IMR-90 (cell line): Measurements from ENCODE around the gene GRID1. TPM values are rescaled to one million over a fixed set of nuclear protein-coding genes. Genes with fewer than 3 reads are reported as not detected.

Experiments
- ATAC-seq: fragments of 200-7000 bp; cut with Tn5 transposase; 2 replicates; pipeline ENCODE4 v1.9.1; 2020; ENCODE audit warnings: low read depth, mild to moderate bottlenecking, moderate library complexity
- BruUV-seq: library from RNA; stranded (reverse); fragments of 400-500 nt; replicated peaks from 2 replicates; lab custom pipeline; 2021; lab: Mats Ljungman, UMichigan
- CTCF ChIA-PET: fragments of 300-600 bp; formaldehyde crosslinking; extraction: SDS; loops from one replicate; lab custom pipeline; 2021; ENCODE audit warnings: antibody characterized with exemption; lab: Yijun Ruan, JAX
- POLR2A ChIA-PET: fragments of 300-600 bp; sonication (Branson Sonifier 250); formaldehyde crosslinking; loops from one replicate; lab custom pipeline; 2022; ENCODE audit warnings: antibody characterized with exemption; ENCODE audit not compliant: unreplicated experiment; lab: Charles Lee
- DNase-seq: peaks from one replicate; pipeline ENCODE4 v3.0.0; 2013
- H2AFZ ChIP-seq: replicated peaks from 2 replicates; pipeline ENCODE3; 2013; ENCODE audit warnings: low read length, mild to moderate bottlenecking; ENCODE audit not compliant: poor library complexity
- H2AK5ac ChIP-seq: 2 replicates; pipeline ENCODE4 v1.6.1; 2013; ENCODE audit warnings: low read depth, low read length, inconsistent platforms
- H2AK9ac ChIP-seq: replicated peaks from 2 replicates; pipeline ENCODE3; 2013; ENCODE audit warnings: mild to moderate bottlenecking, low read depth, low read length, moderate library complexity; ENCODE audit not compliant: poor library complexity
- H2BK120ac ChIP-seq: 2 replicates; pipeline ENCODE4 v1.6.1; 2013; ENCODE audit warnings: low read depth, low read length, inconsistent platforms
- H2BK15ac ChIP-seq: 3 replicates; pipeline ENCODE4 v1.6.1; 2013; ENCODE audit warnings: low read depth, low read length, inconsistent platforms
- H2BK20ac ChIP-seq: 2 replicates; pipeline ENCODE4 v1.6.1; 2013; ENCODE audit warnings: low read depth, mild to moderate bottlenecking, inconsistent platforms, low read length, moderate library complexity
- H2BK5ac ChIP-seq: 2 replicates; pipeline ENCODE4 v1.6.1; 2013; ENCODE audit warnings: mild to moderate bottlenecking, low read depth, low read length, inconsistent platforms; ENCODE audit not compliant: poor library complexity, severe bottlenecking
- H3K14ac ChIP-seq: replicated peaks from 2 replicates; pipeline ENCODE4 v1.6.1; 2013; ENCODE audit warnings: low read depth, low read length, inconsistent platforms
- H3K18ac ChIP-seq: 2 replicates; pipeline ENCODE4 v1.6.1; 2013; ENCODE audit warnings: low read depth, low read length, control low read depth
- H3K23ac ChIP-seq: 2 replicates; pipeline ENCODE4 v1.6.1; 2013; ENCODE audit warnings: low read depth, low read length, inconsistent platforms
- H3K27ac ChIP-seq: 2 replicates; pipeline ENCODE4 v1.5.1; 2013; ENCODE audit warnings: mild to moderate bottlenecking, control low read depth, low read length; ENCODE audit not compliant: insufficient read depth
- H3K27me3 ChIP-seq: 2 replicates; pipeline ENCODE4 v1.6.1; 2013; ENCODE audit warnings: low read length; ENCODE audit not compliant: control insufficient read depth, insufficient read depth
- H3K36me3 ChIP-seq: 2 replicates; pipeline ENCODE4 v1.6.1; 2013; ENCODE audit warnings: low read length, mixed read lengths; ENCODE audit not compliant: control insufficient read depth, insufficient read depth
- H3K4ac ChIP-seq: 2 replicates; pipeline ENCODE4 v1.6.1; 2013; ENCODE audit warnings: low read depth, low read length, inconsistent platforms
- H3K4me1 ChIP-seq: 2 replicates; pipeline ENCODE4 v1.6.1; 2013; ENCODE audit warnings: low read length, mixed read lengths; ENCODE audit not compliant: control insufficient read depth, insufficient read depth
- H3K4me2 ChIP-seq: 2 replicates; pipeline ENCODE4 v1.6.1; 2013; ENCODE audit warnings: low read depth, mild to moderate bottlenecking, control low read depth, low read length, moderate library complexity
- H3K4me3 ChIP-seq: 2 replicates; pipeline ENCODE4 v1.5.1; 2013; ENCODE audit warnings: low read depth, mild to moderate bottlenecking, control low read depth, low read length, moderate library complexity; ENCODE audit not compliant: insufficient read depth
- H3K56ac ChIP-seq: 2 replicates; pipeline ENCODE4 v1.6.1; 2013; ENCODE audit warnings: low read length, inconsistent platforms; ENCODE audit not compliant: insufficient read depth; ENCODE audit errors: extremely low read depth
- H3K79me1 ChIP-seq, 2 experiments: 2 replicates each; pipeline ENCODE4 v1.6.1; 2013; ENCODE audit warnings: low read length in 2 of 2, inconsistent platforms in 1 of 2, low read depth in 1 of 2
- H3K9ac ChIP-seq: 2 replicates; pipeline ENCODE4 v1.6.1; 2013; ENCODE audit warnings: low read depth, low read length, control low read depth
- H3K9me1 ChIP-seq: 2 replicates; pipeline ENCODE4 v1.6.1; 2013; ENCODE audit warnings: low read length, inconsistent platforms; ENCODE audit not compliant: insufficient read depth
- H3K9me3 ChIP-seq: 2 replicates; pipeline ENCODE4 v1.6.1; 2013; ENCODE audit warnings: low read length; ENCODE audit not compliant: control insufficient read depth, insufficient read depth
- H4K20me1 ChIP-seq: 2 replicates; pipeline ENCODE4 v1.6.1; 2013; ENCODE audit warnings: low read length, inconsistent platforms; ENCODE audit not compliant: insufficient read depth
- H4K5ac ChIP-seq: 2 replicates; pipeline ENCODE4 v1.6.1; 2013; ENCODE audit warnings: mild to moderate bottlenecking, low read depth, low read length, control low read depth
- H4K8ac ChIP-seq, 2 experiments: 2 replicates each; pipeline ENCODE4 v1.6.1; 2013; ENCODE audit warnings: low read depth in 2 of 2, low read length in 2 of 2, control low read depth in 1 of 2, inconsistent platforms in 1 of 2
- H4K91ac ChIP-seq: 2 replicates; pipeline ENCODE4 v1.6.1; 2013; ENCODE audit warnings: low read depth, low read length, inconsistent platforms; ENCODE audit not compliant: insufficient read depth
- BHLHE40 ChIP-seq: fragments of 150-350 bp; IDR thresholded peaks from 2 replicates; pipeline ENCODE4 v1.6.1; 2016; ENCODE audit warnings: mild to moderate bottlenecking, low read depth, low read length
- CEBPB ChIP-seq: IDR thresholded peaks from 2 replicates; pipeline ENCODE4 v1.6.1; 2012; ENCODE audit warnings: low read depth, low read length, improper control_type of control experiment
- CHD1 ChIP-seq: IDR thresholded peaks from 2 replicates; pipeline ENCODE4 v1.6.1; 2012; ENCODE audit warnings: low read depth, low read length, improper control_type of control experiment
- FOS ChIP-seq: fragments of 150-350 bp; IDR thresholded peaks from 2 replicates; pipeline ENCODE4 v1.6.1; 2016; ENCODE audit warnings: low read depth, low read length
- MAFK ChIP-seq: IDR thresholded peaks from 2 replicates; pipeline ENCODE4 v1.6.1; 2012; ENCODE audit warnings: low read depth, low read length, improper control_type of control experiment
- MXI1 ChIP-seq: IDR thresholded peaks from 2 replicates; pipeline ENCODE4 v1.6.1; 2012; ENCODE audit warnings: low read depth, mild to moderate bottlenecking, low read length, moderate library complexity, borderline replicate concordance
- NFE2L2 ChIP-seq: fragments of 150-350 bp; IDR thresholded peaks from 2 replicates; pipeline ENCODE4 v1.6.1; 2016; ENCODE audit warnings: low read depth, mild to moderate bottlenecking, low read length
- POLR2A ChIP-seq: IDR thresholded peaks from 2 replicates; pipeline ENCODE4 v1.6.1; 2012; ENCODE audit warnings: mild to moderate bottlenecking, low read depth, low read length
- RCOR1 ChIP-seq: IDR thresholded peaks from 2 replicates; pipeline ENCODE4 v1.6.1; 2012; ENCODE audit warnings: mild to moderate bottlenecking, low read length, improper control_type of control experiment; ENCODE audit not compliant: insufficient replicate concordance
- RFX5 ChIP-seq: IDR thresholded peaks from 2 replicates; pipeline ENCODE4 v1.8.0; 2012; ENCODE audit warnings: low read depth, mild to moderate bottlenecking, low read length, moderate library complexity
- WGBS, 2 experiments: methylation state at CpG; one replicate each; pipeline versions ENCODE4 v1.1.5 to v1.1.7; 2013; ENCODE audit warnings: missing lambda C conversion rate in 2 of 2; ENCODE audit not compliant: insufficient read length in 1 of 2; ENCODE audit errors: extremely low coverage in 2 of 2; 5-methylcytosine and 5-hydroxymethylcytosine counted together
- dilution Hi-C: fragments of 300-500 bp; cut with HindIII; formaldehyde crosslinking; loops from one replicate; pipeline ENCODE4 v1.14.3; 2018; ENCODE audit warnings: low sequenced_read_pairs; ENCODE audit not compliant: unreplicated experiment
- in situ Hi-C: fragments of 300-500 bp; cut with MboI; formaldehyde crosslinking; loops from 3 replicates; pipeline ENCODE4 v1.14.3; 2019; ENCODE audit warnings: low sequenced_read_pairs, inconsistent platforms, mixed read lengths
- intact Hi-C: fragments of 100-400 bp; cut with micrococcal nuclease; formaldehyde crosslinking; loops from 2 replicates; pipeline ENCODE4 v1.10.0; 2022
- polyA plus RNA-seq, 3 experiments: library from polyadenylated mRNA; depleted of rRNA; stranded (reverse); fragments of >200 nt; gene quantifications; 2 replicates each; pipeline ENCODE4 v1.2.3, GENCODE V29; 2012; ENCODE audit warnings: low replicate concordance in 1 of 3
- total RNA-seq: library from RNA; depleted of rRNA; stranded (reverse); fragments of >200 nt; gene quantifications from 2 replicates; pipeline ENCODE4 v1.2.3, GENCODE V29; 2012
- TF ChIP-seq, protein P1 (sequence below): fragments of 150-350 bp; IDR thresholded peaks from 2 replicates; pipeline ENCODE4 v1.6.1; 2016; ENCODE audit warnings: low read depth, mild to moderate bottlenecking, low read length, moderate library complexity, borderline replicate concordance
- TF ChIP-seq, protein P2 (sequence below): conservative IDR thresholded peaks from 2 replicates; pipeline ENCODE4 v1.5.1; 2012; ENCODE audit warnings: mild to moderate bottlenecking, low read depth, low read length, improper control_type of control experiment

GRID1 gene
- total and polyA plus RNA-seq, 2 of the 4 experiments (the other 2 are of a cell fraction), result not detected

DNA sequence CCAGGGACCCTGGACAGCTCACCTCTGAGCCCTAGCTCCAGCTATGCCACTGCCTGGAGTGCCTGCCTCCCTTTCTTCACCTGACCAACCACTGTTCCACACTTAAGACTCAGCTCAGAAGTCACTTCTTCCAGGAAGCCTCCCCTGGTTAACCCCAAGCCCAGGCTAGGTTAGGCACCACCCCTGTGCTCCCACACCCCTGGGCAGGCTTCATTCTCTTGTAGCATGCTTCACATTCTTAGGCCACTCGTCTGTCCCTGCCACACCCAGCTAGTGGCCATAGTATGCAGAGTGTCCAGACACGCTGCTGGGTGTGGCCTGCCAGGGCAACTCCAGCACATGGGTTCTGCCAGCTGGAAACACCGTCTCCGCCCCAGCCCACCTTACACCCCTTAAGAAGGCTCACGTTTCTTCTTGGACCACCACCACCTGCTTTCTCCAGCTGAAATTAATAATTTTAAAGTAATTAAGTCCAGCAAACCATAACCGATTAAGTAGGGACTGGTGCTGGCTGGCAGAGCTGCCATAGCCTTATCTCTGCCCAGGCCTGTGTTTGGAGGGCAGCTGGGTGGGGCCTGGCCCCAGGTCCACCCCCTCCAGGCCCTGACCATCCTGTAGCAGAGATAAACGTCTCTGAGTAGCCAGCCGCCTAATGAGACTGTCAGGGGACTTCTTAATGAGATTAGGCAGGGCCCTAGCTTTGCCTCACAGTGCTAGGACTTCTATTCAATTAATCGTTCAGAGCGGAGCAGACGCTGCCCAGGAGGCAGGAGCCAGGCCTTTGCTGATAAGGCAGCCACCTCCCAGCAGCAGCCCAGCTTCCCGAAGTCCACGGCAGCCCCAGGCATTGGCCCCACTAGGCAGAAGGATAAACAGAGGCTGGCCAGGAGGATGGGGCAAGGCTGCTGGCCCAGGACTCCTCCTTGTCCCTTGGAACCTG is 20.5 kb downstream of the GRID1 start:
- no peak overlapping the region for H4K8ac ChIP-seq
- no peak overlapping the region for H3K56ac ChIP-seq
- H3K79me1 ChIP-seq, result no peaks in the 10 kb centered on the region
- no peak overlapping the region for H3K18ac ChIP-seq
- intact Hi-C loops, result no loop called here
- H4K5ac ChIP-seq, result no peak overlapping the region
- WGBS, 2 experiments, result 37% methylated on average over 6 of the region's 13 CpGs; no CpG with 5 or more reads in 1 of the 2 experiments
- DNase-seq, result no peak
- H2AK5ac ChIP-seq, result no peak overlapping the region
- H3K36me3 ChIP-seq, result no peaks in the 10 kb centered on the region
- TF ChIP-seq BHLHE40, result no peak
- TF ChIP-seq, protein P1, sequence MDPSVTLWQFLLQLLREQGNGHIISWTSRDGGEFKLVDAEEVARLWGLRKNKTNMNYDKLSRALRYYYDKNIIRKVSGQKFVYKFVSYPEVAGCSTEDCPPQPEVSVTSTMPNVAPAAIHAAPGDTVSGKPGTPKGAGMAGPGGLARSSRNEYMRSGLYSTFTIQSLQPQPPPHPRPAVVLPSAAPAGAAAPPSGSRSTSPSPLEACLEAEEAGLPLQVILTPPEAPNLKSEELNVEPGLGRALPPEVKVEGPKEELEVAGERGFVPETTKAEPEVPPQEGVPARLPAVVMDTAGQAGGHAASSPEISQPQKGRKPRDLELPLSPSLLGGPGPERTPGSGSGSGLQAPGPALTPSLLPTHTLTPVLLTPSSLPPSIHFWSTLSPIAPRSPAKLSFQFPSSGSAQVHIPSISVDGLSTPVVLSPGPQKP, result no peak
- no peak for TF ChIP-seq POLR2A
- no peak for TF ChIP-seq MAFK
- TF ChIP-seq CEBPB, result no peak
- no peak for TF ChIP-seq RFX5
- TF ChIP-seq CHD1, result no peak
- no peak for TF ChIP-seq FOS
- no peak for TF ChIP-seq MXI1
- TF ChIP-seq, protein P2, sequence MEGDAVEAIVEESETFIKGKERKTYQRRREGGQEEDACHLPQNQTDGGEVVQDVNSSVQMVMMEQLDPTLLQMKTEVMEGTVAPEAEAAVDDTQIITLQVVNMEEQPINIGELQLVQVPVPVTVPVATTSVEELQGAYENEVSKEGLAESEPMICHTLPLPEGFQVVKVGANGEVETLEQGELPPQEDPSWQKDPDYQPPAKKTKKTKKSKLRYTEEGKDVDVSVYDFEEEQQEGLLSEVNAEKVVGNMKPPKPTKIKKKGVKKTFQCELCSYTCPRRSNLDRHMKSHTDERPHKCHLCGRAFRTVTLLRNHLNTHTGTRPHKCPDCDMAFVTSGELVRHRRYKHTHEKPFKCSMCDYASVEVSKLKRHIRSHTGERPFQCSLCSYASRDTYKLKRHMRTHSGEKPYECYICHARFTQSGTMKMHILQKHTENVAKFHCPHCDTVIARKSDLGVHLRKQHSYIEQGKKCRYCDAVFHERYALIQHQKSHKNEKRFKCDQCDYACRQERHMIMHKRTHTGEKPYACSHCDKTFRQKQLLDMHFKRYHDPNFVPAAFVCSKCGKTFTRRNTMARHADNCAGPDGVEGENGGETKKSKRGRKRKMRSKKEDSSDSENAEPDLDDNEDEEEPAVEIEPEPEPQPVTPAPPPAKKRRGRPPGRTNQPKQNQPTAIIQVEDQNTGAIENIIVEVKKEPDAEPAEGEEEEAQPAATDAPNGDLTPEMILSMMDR, result no peak
- TF ChIP-seq RCOR1, result no peak
- TF ChIP-seq NFE2L2, result no peak
- no peak overlapping the region for H3K4me3 ChIP-seq
- no peak overlapping the region for H3K27ac ChIP-seq
- ChIA-PET CTCF (no interaction called here), POLR2A (no interaction called here)
- in situ Hi-C loops, result no loop called here
- H4K91ac ChIP-seq, result no peak overlapping the region
- no peak for ATAC-seq
- no peaks in the 10 kb centered on the region for H3K4me1 ChIP-seq
- no peak overlapping the region for H3K23ac ChIP-seq
- H2BK120ac ChIP-seq, result no peak overlapping the region
- H3K9me1 ChIP-seq, result no peaks in the 10 kb centered on the region
- dilution Hi-C loops, result no loop called here
- H3K14ac ChIP-seq, result no peak overlapping the region
- H2AFZ ChIP-seq, result peak overlapping the region; percentile 3
- H2AK9ac ChIP-seq, result no peak overlapping the region
- peaks cover 27% of the 10 kb centered on the region for H3K27me3 ChIP-seq
- H4K20me1 ChIP-seq, result no peaks in the 10 kb centered on the region
- no peak overlapping the region for H2BK15ac ChIP-seq
- H3K9ac ChIP-seq, result no peak overlapping the region
- H2BK5ac ChIP-seq, result no peak overlapping the region
- BruUV-seq, result no TSS peak
- H3K4me2 ChIP-seq, result no peak overlapping the region
- no peak overlapping the region for H3K4ac ChIP-seq
- no peak overlapping the region for H2BK20ac ChIP-seq
- H3K9me3 ChIP-seq, result no peaks in the 10 kb centered on the region
